CD1c-positive myeloid dendritic cell (primary cell): ENCODE data around the gene MRPS15.
A peak's percentile ranks its signal among the peaks of the same experiment; 100 is the strongest.

ENCODE experiments used
- DNase-seq: peaks from one replicate; pipeline ENCODE4 v3.0.0-alpha.2; 2016; ENCODE audit errors: extremely low spot score

The MRPS15 gene

GRCh38 chr1:36419569-36419968 lies 44.6 kb downstream of the MRPS15 start:
- DNase-seq, result no peak

GRCh38 chr1:36419140-36419539 lies 45.0 kb downstream of the MRPS15 start:
- DNase-seq, result no peak

DNA sequence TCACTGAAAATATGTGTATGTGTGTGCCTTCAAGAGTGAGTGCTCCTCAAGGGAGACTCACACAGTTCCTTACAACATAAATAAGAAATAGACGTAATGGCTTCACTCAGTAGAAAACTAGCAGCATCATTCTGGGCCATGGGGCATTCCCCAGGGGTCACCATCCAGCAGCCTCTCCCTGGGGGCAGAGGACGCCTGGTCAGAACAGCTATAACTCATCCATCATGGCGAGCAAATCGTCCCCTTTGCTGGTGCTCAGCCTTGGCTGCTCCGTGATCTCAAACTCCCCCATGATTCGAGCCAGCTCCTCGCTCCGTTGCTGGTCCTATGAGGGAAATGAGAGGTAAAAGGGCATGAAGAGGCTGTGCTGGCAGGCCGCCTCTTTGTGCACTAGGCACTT lies 46.3 kb downstream of the MRPS15 start:
- no peak for DNase-seq

GRCh38 chr1:36415661-36416326 lies 48.4 kb downstream of the MRPS15 start:
- DNase-seq, result no peak

GRCh38 chr1:36414384-36414783 lies 49.8 kb downstream of the MRPS15 start:
- no peak for DNase-seq

DNA sequence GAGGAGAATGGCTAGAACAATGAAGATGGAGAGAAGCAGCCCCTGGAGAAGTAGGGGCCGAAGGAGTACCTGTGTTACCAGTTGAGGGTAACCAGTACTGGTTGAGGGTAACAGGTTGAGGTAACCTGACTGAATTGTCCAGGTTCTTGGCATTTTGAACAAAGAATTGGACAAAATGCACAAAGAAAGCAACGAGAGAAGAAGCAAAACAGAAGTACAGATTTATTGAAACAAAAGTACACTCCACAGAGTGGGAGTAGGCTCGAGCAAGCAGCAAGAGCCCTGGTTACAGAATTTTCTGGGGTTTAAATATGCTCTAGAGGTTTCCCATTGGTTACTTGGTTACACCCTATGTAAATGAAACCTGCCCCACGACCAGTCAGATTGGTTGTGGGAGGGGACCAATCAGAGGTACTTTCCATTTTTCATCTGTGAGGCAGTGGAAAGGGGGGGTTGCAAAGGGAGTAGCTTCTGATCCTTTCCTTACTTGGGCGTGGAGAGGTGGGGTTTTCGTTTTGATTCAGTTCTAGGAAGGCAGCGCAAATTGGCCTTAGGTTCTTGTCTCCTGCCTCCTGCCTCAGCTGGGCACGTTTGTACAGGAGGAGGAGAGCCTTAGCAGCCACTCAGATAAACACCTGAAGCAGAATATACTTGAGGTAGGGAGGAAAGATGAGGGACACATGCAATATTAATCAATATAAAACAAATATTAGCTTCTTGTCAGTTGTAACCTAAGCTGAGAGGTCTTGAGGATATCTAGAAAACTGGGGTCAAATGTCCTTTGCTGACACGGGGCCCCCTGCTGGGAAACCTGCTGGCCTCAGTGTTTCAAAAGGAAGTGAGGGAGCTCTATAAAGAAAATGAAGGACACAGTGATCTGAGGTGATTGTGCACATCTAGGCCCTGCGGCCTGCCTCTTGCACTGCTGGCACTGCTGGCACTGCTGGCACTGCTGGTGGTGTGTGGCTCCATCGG lies 52.2 kb downstream of the MRPS15 start:
- DNase-seq, result peak; percentile 31

DNA sequence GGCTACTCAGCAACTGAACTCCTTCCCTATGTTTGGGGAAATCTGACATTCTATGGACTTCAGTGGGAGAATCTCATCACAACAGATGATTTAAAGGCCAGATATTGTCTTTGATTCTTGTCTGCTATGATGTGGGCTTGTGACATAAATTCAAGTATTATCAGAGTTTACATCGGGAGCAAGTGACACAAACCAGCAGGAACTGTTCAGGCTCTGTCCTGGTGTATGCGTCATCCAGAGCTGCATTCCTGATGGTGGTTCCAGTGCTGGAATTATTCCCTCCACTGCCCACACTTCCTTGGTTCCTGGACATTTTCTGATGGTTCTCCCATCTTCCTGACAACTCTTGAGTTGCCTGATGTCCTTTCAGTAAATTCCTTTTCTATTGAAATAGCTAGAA lies 55.7 kb downstream of the MRPS15 start:
- no peak for DNase-seq

- no peak for DNase-seq
Measured at GRCh38 chr1:36406440-36406839, 57.7 kb downstream of the MRPS15 start.
